ENCODE measurements around the gene GNAQ. TPM values are rescaled to one million over a fixed set of nuclear protein-coding genes. Genes with fewer than 3 reads are reported as not detected.
"Not testable (repeated sequence)": the region's sequence is repeated elsewhere in the genome, so short reads cannot be mapped to it uniquely, and the experiment has no call there.

The GNAQ gene
- total RNA-seq, 1 donor from 2014 or later, result 46.9 TPM

GRCh38 chr9:77764894-77765780 is 266.5 kb downstream of the GNAQ start:
- no peak overlapping the region for H3K27ac Mint-ChIP-seq
- peaks cover 19% of the 10 kb centered on the region for H3K4me1 Mint-ChIP-seq
- DNase-seq (ENCODE audit: low spot score in 2 of 2, unreplicated experiment in 2 of 2), result no peak
- H3K27me3 Mint-ChIP-seq (ENCODE audit: low read depth), result no peaks in the 10 kb centered on the region
- no peak overlapping the region for H3K4me3 Mint-ChIP-seq
- no peak for TF ChIP-seq CTCF (IDR thresholded peaks at IDR 0.05; ENCODE audit: unreplicated experiment)
- peaks cover 13% of the 10 kb centered on the region for H3K9me3 Mint-ChIP-seq
- peaks cover 23% of the 10 kb centered on the region for H3K36me3 Mint-ChIP-seq

GRCh38 chr9:77763566-77763965 is 268.0 kb downstream of the GNAQ start:
- Mint-ChIP-seq H3K9me3 (peaks cover 13% of the 10 kb centered on the region), H3K27ac (no peak overlapping the region), H3K36me3 (peaks cover 26% of the 10 kb centered on the region), H3K4me1 (peaks cover 16% of the 10 kb centered on the region), H3K27me3 (ENCODE audit: low read depth) (no peaks in the 10 kb centered on the region), H3K4me3 (no peak overlapping the region)
- TF ChIP-seq CTCF (IDR thresholded peaks at IDR 0.05; ENCODE audit: unreplicated experiment), result no peak
- no peak for DNase-seq (ENCODE audit: low spot score in 2 of 2, unreplicated experiment in 2 of 2)

GRCh38 chr9:77760919-77761318 is 270.7 kb downstream of the GNAQ start:
- Mint-ChIP-seq H3K36me3 (peaks cover 42% of the 10 kb centered on the region), H3K9me3 (peaks cover 26% of the 10 kb centered on the region)
- not testable (repeated sequence) for H3K27me3 Mint-ChIP-seq (ENCODE audit: low read depth); H3K27ac Mint-ChIP-seq; H3K4me3 Mint-ChIP-seq; DNase-seq (ENCODE audit: low spot score in 2 of 2, unreplicated experiment in 2 of 2); H3K4me1 Mint-ChIP-seq

- Mint-ChIP-seq H3K4me1 (no peaks in the 10 kb centered on the region), H3K4me3 (no peak overlapping the region), H3K27ac (no peak overlapping the region), H3K9me3 (peaks cover 22% of the 10 kb centered on the region), H3K36me3 (peaks cover 41% of the 10 kb centered on the region), H3K27me3 (ENCODE audit: low read depth) (no peaks in the 10 kb centered on the region)
- TF ChIP-seq CTCF (IDR thresholded peaks at IDR 0.05; ENCODE audit: unreplicated experiment), result no peak
- DNase-seq (ENCODE audit: low spot score in 2 of 2, unreplicated experiment in 2 of 2), result no peak
Observed at GRCh38 chr9:77759391-77759790, 272.2 kb downstream of the GNAQ start.

GRCh38 chr9:77756449-77756848 is 275.2 kb downstream of the GNAQ start:
- DNase-seq (ENCODE audit: low spot score in 2 of 2, unreplicated experiment in 2 of 2), result no peak
- Mint-ChIP-seq H3K4me3 (no peak overlapping the region), H3K36me3 (peaks cover 32% of the 10 kb centered on the region), H3K27me3 (ENCODE audit: low read depth) (no peaks in the 10 kb centered on the region), H3K27ac (no peak overlapping the region), H3K9me3 (peaks cover 22% of the 10 kb centered on the region), H3K4me1 (peaks cover 17% of the 10 kb centered on the region)
- TF ChIP-seq CTCF (IDR thresholded peaks at IDR 0.05; ENCODE audit: unreplicated experiment), result no peak

GRCh38 chr9:77753180-77753579 is 278.4 kb downstream of the GNAQ start:
- Mint-ChIP-seq H3K9me3 (peaks cover 22% of the 10 kb centered on the region), H3K27me3 (ENCODE audit: low read depth) (no peaks in the 10 kb centered on the region), H3K4me3 (no peak overlapping the region), H3K36me3 (peaks cover 29% of the 10 kb centered on the region), H3K27ac (no peak overlapping the region), H3K4me1 (peaks cover 36% of the 10 kb centered on the region)
- TF ChIP-seq CTCF (IDR thresholded peaks at IDR 0.05; ENCODE audit: unreplicated experiment), result no peak
- no peak for DNase-seq (ENCODE audit: low spot score in 2 of 2, unreplicated experiment in 2 of 2)
